H9 (cell line): ENCODE data around the gene TGFA. TPM values are rescaled to one million over a fixed set of nuclear protein-coding genes. Genes with fewer than 3 reads are reported as not detected.

Experiments used
- DNase-seq: peaks from one replicate; pipeline ENCODE4 v3.0.0-alpha.2; 2017
- H2AFZ ChIP-seq: one replicate; pipeline ENCODE4 v1.6.1; 2013; ENCODE audit warnings: mild to moderate bottlenecking, low read length, control low read depth, moderate library complexity
- H2AK5ac ChIP-seq: 2 replicates; pipeline ENCODE4 v1.6.1; 2013; ENCODE audit warnings: low read length, control low read depth, mixed read lengths; ENCODE audit not compliant: insufficient read length
- H2BK120ac ChIP-seq: one replicate; pipeline ENCODE4 v1.6.1; 2013; ENCODE audit warnings: low read depth, mild to moderate bottlenecking, low read length, control low read depth, inconsistent platforms; ENCODE audit not compliant: poor library complexity, severe bottlenecking
- H2BK12ac ChIP-seq: 2 replicates; pipeline ENCODE4 v1.6.1; 2013; ENCODE audit warnings: low read length, control low read depth, mixed read lengths, low read depth; ENCODE audit not compliant: insufficient read length
- H2BK15ac ChIP-seq: 2 replicates; pipeline ENCODE4 v1.6.1; 2013; ENCODE audit warnings: low read depth, low read length, control low read depth
- H2BK20ac ChIP-seq: one replicate; pipeline ENCODE4 v1.6.1; 2013; ENCODE audit warnings: low read depth, mild to moderate bottlenecking, low read length, control low read depth, inconsistent platforms; ENCODE audit not compliant: poor library complexity, severe bottlenecking
- H2BK5ac ChIP-seq: 2 replicates; pipeline ENCODE4 v1.6.1; 2013; ENCODE audit warnings: low read length, control low read depth, mixed read lengths; ENCODE audit not compliant: insufficient read length
- H3K14ac ChIP-seq: 2 replicates; pipeline ENCODE4 v1.6.1; 2013; ENCODE audit warnings: low read length, control low read depth; ENCODE audit not compliant: insufficient read depth
- H3K18ac ChIP-seq: 2 replicates; pipeline ENCODE4 v1.6.1; 2013; ENCODE audit warnings: low read depth, mild to moderate bottlenecking, mixed read lengths, low read length, control low read depth; ENCODE audit not compliant: insufficient read length
- H3K23ac ChIP-seq: 2 replicates; pipeline ENCODE4 v1.6.1; 2013; ENCODE audit warnings: low read length, control low read depth, mixed read lengths, low read depth; ENCODE audit not compliant: insufficient read length
- H3K23me2 ChIP-seq: 2 replicates; pipeline ENCODE4 v1.6.1; 2013; ENCODE audit warnings: low read depth, mild to moderate bottlenecking, mixed read lengths, low read length, control low read depth; ENCODE audit not compliant: insufficient read length, poor library complexity, severe bottlenecking
- H3K27ac ChIP-seq: 2 replicates; pipeline ENCODE4 v1.5.1; 2013; ENCODE audit warnings: low read length, control low read depth, mixed read lengths, low read depth; ENCODE audit not compliant: insufficient read length
- H3K27me3 ChIP-seq: 2 replicates; pipeline ENCODE4 v1.6.1; 2013; ENCODE audit warnings: low read length, control low read depth, inconsistent platforms; ENCODE audit not compliant: insufficient read depth
- H3K4ac ChIP-seq: 2 replicates; pipeline ENCODE4 v1.6.1; 2013; ENCODE audit warnings: low read depth, mild to moderate bottlenecking, control low read depth, inconsistent platforms, low read length, moderate library complexity
- H3K4me1 ChIP-seq: 2 replicates; pipeline ENCODE4 v1.6.1; 2013; ENCODE audit warnings: low read length, control low read depth, inconsistent platforms; ENCODE audit not compliant: insufficient read depth
- H3K4me2 ChIP-seq: 2 replicates; pipeline ENCODE4 v1.6.1; 2013; ENCODE audit warnings: low read length, control low read depth, mixed read lengths; ENCODE audit not compliant: insufficient read length, insufficient read depth
- H3K56ac ChIP-seq: 2 replicates; pipeline ENCODE4 v1.6.1; 2013; ENCODE audit warnings: low read depth, mild to moderate bottlenecking, mixed read lengths, low read length, control low read depth; ENCODE audit not compliant: insufficient read length
- H3K79me1 ChIP-seq: 2 replicates; pipeline ENCODE4 v1.6.1; 2013; ENCODE audit warnings: low read depth, mild to moderate bottlenecking, moderate library complexity, low read length, control low read depth, inconsistent platforms; ENCODE audit not compliant: insufficient read depth, poor library complexity, severe bottlenecking
- H3K79me2 ChIP-seq: 2 replicates; pipeline ENCODE4 v1.6.1; 2013; ENCODE audit warnings: low read length, control low read depth, inconsistent platforms; ENCODE audit not compliant: insufficient read depth
- H3K9ac ChIP-seq: 2 replicates; pipeline ENCODE4 v1.6.1; 2013; ENCODE audit warnings: low read length, control low read depth, mixed read lengths; ENCODE audit not compliant: insufficient read length; ENCODE audit errors: extremely low read depth
- H3K9me3 ChIP-seq: one replicate; pipeline ENCODE4 v1.6.1; 2013; ENCODE audit warnings: low read depth, low read length, inconsistent platforms; ENCODE audit not compliant: control insufficient read depth
- H3T11ph ChIP-seq: one replicate; pipeline ENCODE4 v1.6.1; 2013; ENCODE audit warnings: mild to moderate bottlenecking, low read length, control low read depth, inconsistent platforms
- H4K20me1 ChIP-seq: one replicate; pipeline ENCODE4 v1.6.1; 2013; ENCODE audit not compliant: control insufficient read depth, insufficient read length, insufficient read depth
- H4K5ac ChIP-seq: 2 replicates; pipeline ENCODE4 v1.6.1; 2013; ENCODE audit warnings: low read depth, mild to moderate bottlenecking, mixed read lengths, low read length, control low read depth; ENCODE audit not compliant: insufficient read length
- H4K8ac ChIP-seq: replicated peaks from 2 replicates; pipeline ENCODE4 v1.6.1; 2013; ENCODE audit warnings: low read length, control low read depth, mixed read lengths, low read depth; ENCODE audit not compliant: insufficient read length
- H4K91ac ChIP-seq: 2 replicates; pipeline ENCODE4 v1.6.1; 2013; ENCODE audit warnings: low read depth, mild to moderate bottlenecking, moderate library complexity, mixed read lengths, low read length, control low read depth; ENCODE audit not compliant: insufficient read length
- H3K27ac Mint-ChIP-seq, 3 experiments: 2 replicates in 2 of 3; 3 replicates in 1 of 3; pipeline ENCODE4 v1.8.0; 2020 to 2021; ENCODE audit warnings: mixed read lengths in 3 of 3, mild to moderate bottlenecking in 1 of 3, moderate library complexity in 1 of 3
- H3K27me3 Mint-ChIP-seq: 2 replicates; pipeline ENCODE4 v1.8.0; 2021; ENCODE audit warnings: low read depth, mild to moderate bottlenecking, moderate library complexity, mixed read lengths
- H3K36me3 Mint-ChIP-seq, 3 experiments: 2 replicates in 2 of 3; 3 replicates in 1 of 3; pipeline ENCODE4 v1.8.0; 2020 to 2021; ENCODE audit warnings: low read depth in 3 of 3, mixed read lengths in 3 of 3; ENCODE audit not compliant: insufficient read depth in 1 of 3
- H3K4me1 Mint-ChIP-seq, 2 experiments: 2 replicates each; pipeline ENCODE4 v1.8.0; 2020; ENCODE audit warnings: mixed read lengths in 2 of 2
- H3K4me3 Mint-ChIP-seq, 2 experiments: 2 replicates in 1 of 2; 3 replicates in 1 of 2; pipeline ENCODE4 v1.8.0; 2020 to 2021; ENCODE audit warnings: mild to moderate bottlenecking in 2 of 2, mixed read lengths in 2 of 2, moderate library complexity in 1 of 2
- H3K9me3 Mint-ChIP-seq, 2 experiments: 2 replicates in 1 of 2; 3 replicates in 1 of 2; pipeline ENCODE4 v1.8.0; 2020; ENCODE audit warnings: mild to moderate bottlenecking in 2 of 2, mixed read lengths in 2 of 2, moderate library complexity in 1 of 2
- WGBS: extraction: QIAGEN DNeasy Blood & Tissue Kit; methylation state at CpG from one replicate; pipeline ENCODE4 v1.1.7; 2013; ENCODE audit warnings: missing lambda C conversion rate, low lambda C conversion rate, mixed read lengths; ENCODE audit not compliant: insufficient read length; ENCODE audit errors: extremely low coverage; 5-methylcytosine and 5-hydroxymethylcytosine counted together
- total RNA-seq: library from RNA; stranded (reverse); gene quantifications from 2 replicates; pipeline ENCODE4 v1.2.1, GENCODE V29; 2021
- TF ChIP-seq, protein P1 (sequence below): fragments of 200-600 bp; sonication (generic); conservative IDR thresholded peaks from 3 replicates; pipeline ENCODE4 v1.8.0; 2021; ENCODE audit warnings: antibody characterized with exemption, mild to moderate bottlenecking

Gene TGFA
- total RNA-seq, 1 experiment from 2014 or later, result 3.3 TPM

DNA sequence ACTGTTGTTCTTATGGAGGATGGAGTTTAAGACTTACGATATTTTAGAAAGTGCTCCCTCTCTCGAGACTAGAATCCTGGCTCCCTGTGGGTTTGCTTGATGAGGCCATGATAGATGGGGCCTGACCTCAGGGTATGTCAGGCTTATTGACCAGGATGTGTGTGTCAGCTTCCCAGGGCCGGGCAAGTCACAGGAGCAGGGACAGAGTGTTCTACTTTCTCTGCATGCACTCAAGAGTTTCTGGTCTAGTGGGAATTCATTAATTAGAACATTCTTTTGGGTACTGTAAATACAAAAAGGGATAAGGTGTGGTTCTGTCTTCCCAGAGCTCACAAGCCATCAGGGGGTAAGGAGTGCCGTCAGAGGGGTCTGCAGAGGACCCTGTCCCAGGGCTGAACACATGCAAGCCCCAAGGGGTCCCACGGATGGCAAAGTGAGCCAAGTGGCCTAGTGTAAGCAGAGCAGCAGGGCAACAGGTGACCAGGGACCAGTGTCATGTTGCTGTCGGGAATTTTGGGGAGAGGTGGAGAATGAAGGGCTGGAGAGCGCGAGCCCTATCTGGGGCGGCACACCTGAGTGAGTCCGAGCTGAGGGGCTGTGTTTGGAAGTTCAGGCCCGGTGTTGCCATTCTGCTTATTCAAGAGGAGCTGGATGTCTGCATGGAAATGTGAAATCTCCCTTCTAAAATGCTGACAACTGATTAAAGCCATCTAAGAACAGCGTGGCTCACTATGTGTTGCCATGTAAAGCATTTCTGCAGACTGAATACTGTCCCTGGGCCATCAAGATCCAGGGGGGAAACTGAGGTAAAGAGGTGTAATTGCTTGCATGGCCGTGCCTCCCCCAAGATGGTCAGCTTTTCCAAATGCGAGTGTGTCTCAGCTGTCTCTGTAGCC lies 91.4 kb downstream of the TGFA start:
- no peaks in the 10 kb centered on the region for H3K23me2 ChIP-seq
- WGBS, result no CpG with 5 or more reads among the region's 14 CpGs
- no peak overlapping the region; a peak in 1 of 7 replicates for H3K27ac Mint-ChIP-seq
- no peak overlapping the region for H2BK120ac ChIP-seq
- no peaks in the 10 kb centered on the region for H3K27me3 ChIP-seq
- H2BK12ac ChIP-seq, result no peak overlapping the region
- DNase-seq, result peak; percentile 21
- no peak overlapping the region for H2AK5ac ChIP-seq
- H3K9ac ChIP-seq, result no peak overlapping the region
- H4K20me1 ChIP-seq, result no peaks in the 10 kb centered on the region
- no peak overlapping the region for H3K18ac ChIP-seq
- H3T11ph ChIP-seq, result no peak overlapping the region
- no peaks in the 10 kb centered on the region for H3K9me3 Mint-ChIP-seq
- no peak overlapping the region for H3K4me2 ChIP-seq
- H3K56ac ChIP-seq, result no peak overlapping the region
- H3K4me1 Mint-ChIP-seq, result peaks cover 42 to 49% of the 10 kb centered on the region in 2 experiments
- no peaks in the 10 kb centered on the region for H3K79me2 ChIP-seq
- H3K36me3 Mint-ChIP-seq, result no peaks in the 10 kb centered on the region
- peaks cover 3% of the 10 kb centered on the region; the same call in 1 of the 2 replicates for H3K4me1 ChIP-seq
- no peaks in the 10 kb centered on the region for H3K9me3 ChIP-seq
- no peaks in the 10 kb centered on the region for H3K27me3 Mint-ChIP-seq
- no peaks in the 10 kb centered on the region for H3K79me1 ChIP-seq
- H3K4ac ChIP-seq, result no peak overlapping the region
- H4K8ac ChIP-seq, result no peak overlapping the region
- H2BK15ac ChIP-seq, result no peak overlapping the region
- H3K4me3 Mint-ChIP-seq, result no peak overlapping the region
- no peak overlapping the region for H3K14ac ChIP-seq
- no peak overlapping the region for H4K5ac ChIP-seq
- H2AFZ ChIP-seq, result no peak overlapping the region
- TF ChIP-seq, protein P1, sequence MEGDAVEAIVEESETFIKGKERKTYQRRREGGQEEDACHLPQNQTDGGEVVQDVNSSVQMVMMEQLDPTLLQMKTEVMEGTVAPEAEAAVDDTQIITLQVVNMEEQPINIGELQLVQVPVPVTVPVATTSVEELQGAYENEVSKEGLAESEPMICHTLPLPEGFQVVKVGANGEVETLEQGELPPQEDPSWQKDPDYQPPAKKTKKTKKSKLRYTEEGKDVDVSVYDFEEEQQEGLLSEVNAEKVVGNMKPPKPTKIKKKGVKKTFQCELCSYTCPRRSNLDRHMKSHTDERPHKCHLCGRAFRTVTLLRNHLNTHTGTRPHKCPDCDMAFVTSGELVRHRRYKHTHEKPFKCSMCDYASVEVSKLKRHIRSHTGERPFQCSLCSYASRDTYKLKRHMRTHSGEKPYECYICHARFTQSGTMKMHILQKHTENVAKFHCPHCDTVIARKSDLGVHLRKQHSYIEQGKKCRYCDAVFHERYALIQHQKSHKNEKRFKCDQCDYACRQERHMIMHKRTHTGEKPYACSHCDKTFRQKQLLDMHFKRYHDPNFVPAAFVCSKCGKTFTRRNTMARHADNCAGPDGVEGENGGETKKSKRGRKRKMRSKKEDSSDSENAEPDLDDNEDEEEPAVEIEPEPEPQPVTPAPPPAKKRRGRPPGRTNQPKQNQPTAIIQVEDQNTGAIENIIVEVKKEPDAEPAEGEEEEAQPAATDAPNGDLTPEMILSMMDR, result no peak
- no peak overlapping the region for H2BK5ac ChIP-seq
- no peak overlapping the region for H3K23ac ChIP-seq
- no peak overlapping the region for H3K27ac ChIP-seq
- no peak overlapping the region for H4K91ac ChIP-seq
- no peak overlapping the region for H2BK20ac ChIP-seq
